ENCODE measurements around the gene GPR146.

GRCh38 chr7:1108264-1108920, 64.0 kb downstream of the GPR146 start:
- TF ChIP-seq POLR2A (IDR thresholded peaks at IDR 0.05) (no peak), CTCF (IDR thresholded peaks at IDR 0.05) (no peak)

Data from lower leg skin (tissue), 3 donors.